ENCODE data around the gene PHF14.

- TF ChIP-seq CTCF (IDR thresholded peaks at IDR 0.05) (no peak), POLR2A (IDR thresholded peaks at IDR 0.05) (no peak)
Observed at GRCh38 chr7:11176985-11177555, 203.4 kb downstream of the PHF14 start.
